NCI-H345 (cell line): ENCODE data around the gene SCRN1.
A peak's percentile ranks its signal among the peaks of the same experiment; 100 is the strongest.

ENCODE experiments used
- DNase-seq: peaks from one replicate; lab custom pipeline; 2025; lab: John Stamatoyannopoulos, UW

Gene SCRN1

GRCh38 chr7:29989257-29989995, at the start of gene SCRN1:
Gene SCRN1, minus strand, starts transcription at chr7:29989801. Its CDS starts 20,734 bp downstream, at chr7:29969067.
- DNase-seq = peak; percentile 67

- no peak for DNase-seq
Observed at GRCh38 chr7:30038196-30038980, 48.8 kb upstream of the SCRN1 start.

- DNase-seq = no peak
Observed at GRCh38 chr7:30036220-30036619, 46.6 kb upstream of the SCRN1 start.

GRCh38 chr7:30034501-30034900, 44.9 kb upstream of the SCRN1 start:
- no peak for DNase-seq

GRCh38 chr7:30032310-30033125, 42.9 kb upstream of the SCRN1 start:
- DNase-seq = no peak

GRCh38 chr7:30029696-30030095, 40.1 kb upstream of the SCRN1 start:
- no peak for DNase-seq

- peak; percentile 33 for DNase-seq
Observed at GRCh38 chr7:30028749-30029635, 39.4 kb upstream of the SCRN1 start.

- peak; percentile 92 for DNase-seq
Observed at GRCh38 chr7:30028216-30028748, 38.7 kb upstream of the SCRN1 start, which contains the start of gene PLEKHA8. Gene PLEKHA8, plus strand, starts transcription at chr7:30028412. Its CDS starts 351 bp downstream, at chr7:30028763.

- DNase-seq = no peak
Observed at GRCh38 chr7:30027740-30028215, 38.2 kb upstream of the SCRN1 start.

GRCh38 chr7:30027065-30027456, 37.5 kb upstream of the SCRN1 start:
- no peak for DNase-seq

GRCh38 chr7:30026229-30027064, 36.8 kb upstream of the SCRN1 start, which contains the start of gene FKBP14:
Gene FKBP14, minus strand, starts transcription at chr7:30026702. Its CDS starts 194 bp downstream, at chr7:30026508.
- peak; percentile 99 for DNase-seq

GRCh38 chr7:30023524-30023923, 33.9 kb upstream of the SCRN1 start:
- DNase-seq = no peak

GRCh38 chr7:30022991-30023390, 33.4 kb upstream of the SCRN1 start:
- DNase-seq = no peak

- DNase-seq = no peak
Observed at GRCh38 chr7:30020535-30020934, 30.9 kb upstream of the SCRN1 start.

GRCh38 chr7:30019960-30020359, 30.4 kb upstream of the SCRN1 start:
- DNase-seq = no peak

GRCh38 chr7:30019387-30019786, 29.8 kb upstream of the SCRN1 start:
- no peak for DNase-seq

GRCh38 chr7:30018451-30018850, 28.9 kb upstream of the SCRN1 start:
- no peak for DNase-seq

- DNase-seq = no peak
Observed at GRCh38 chr7:30012757-30013156, 23.2 kb upstream of the SCRN1 start.

- DNase-seq = no peak
Observed at GRCh38 chr7:30010021-30010420, 20.4 kb upstream of the SCRN1 start.

- DNase-seq = no peak
Observed at GRCh38 chr7:30005464-30005863, 15.9 kb upstream of the SCRN1 start.
